Measurements from ENCODE around the gene ANXA6. TPM values are rescaled to one million over a fixed set of nuclear protein-coding genes. Genes with fewer than 3 reads are reported as not detected.

The ANXA6 gene
- total RNA-seq, 4 donors from 2014 or later, result 8.6 to 80.3 (median 24.9) TPM

GRCh38 chr5:151164687-151165392, 7.3 kb upstream of the ANXA6 start:
- Histone ChIP-seq H3K4me3 (no peak overlapping the region), H3K27me3 (no peaks in the 10 kb centered on the region), H3K9me3 (no peaks in the 10 kb centered on the region), H3K36me3 (no peaks in the 10 kb centered on the region), H3K4me1 (peaks cover 0 to 17% (median 8%) of the 10 kb centered on the region in 3 donors), H3K27ac (no peak overlapping the region)
- DNase-seq, result no peak
- TF ChIP-seq POLR2A (IDR thresholded peaks at IDR 0.05), result no peak
- peak; percentile 84 to 89 (median 88) for TF ChIP-seq CTCF (IDR thresholded peaks at IDR 0.05)
- 27 to 29% methylated on average over 8 of the region's 8 CpGs for WGBS, 2 donors
- intact Hi-C loops (cut with DNase I), result no loop called here

GRCh38 chr5:151162776-151163175, 5.2 kb upstream of the ANXA6 start:
- peaks cover 0 to 7% (median 0%) of the 10 kb centered on the region in 4 donors for H3K27me3 ChIP-seq
- peaks cover 0 to 28% (median 13%) of the 10 kb centered on the region in 3 donors for H3K4me1 ChIP-seq
- no peak for TF ChIP-seq CTCF (IDR thresholded peaks at IDR 0.05)
- TF ChIP-seq POLR2A (IDR thresholded peaks at IDR 0.05), result no peak
- no peak overlapping the region for H3K4me3 ChIP-seq
- H3K27ac ChIP-seq, result no peak overlapping the region
- DNase-seq, result no peak
- 52 to 69% methylated on average over 1 of the region's 1 CpG for WGBS, 2 donors
- no peaks in the 10 kb centered on the region for H3K9me3 ChIP-seq
- no peaks in the 10 kb centered on the region for H3K36me3 ChIP-seq
- intact Hi-C loops (cut with DNase I), result no loop called here

GRCh38 chr5:151159649-151160373, 2.2 kb upstream of the ANXA6 start:
- intact Hi-C loops (cut with DNase I), result loop anchor here (5.0 kb wide), 1 partner anchor 38 kb away; no protein-coding TSS in a partner anchor
- WGBS, 2 donors, result 74 to 76% methylated on average over 9 of the region's 9 CpGs
- peaks cover 14 to 53% (median 19%) of the 10 kb centered on the region in 3 donors for H3K4me1 ChIP-seq
- TF ChIP-seq POLR2A (IDR thresholded peaks at IDR 0.05) (no peak), CTCF (IDR thresholded peaks at IDR 0.05) (no peak)
- no peak for DNase-seq
- no peak overlapping the region for H3K27ac ChIP-seq
- H3K36me3 ChIP-seq, result no peaks in the 10 kb centered on the region
- H3K4me3 ChIP-seq, result no peak overlapping the region
- no peaks in the 10 kb centered on the region for H3K9me3 ChIP-seq
- H3K27me3 ChIP-seq, result peaks cover 0 to 17% (median 0%) of the 10 kb centered on the region in 4 donors

- Histone ChIP-seq H3K9me3 (no peaks in the 10 kb centered on the region), H3K4me3 (peak overlapping the region; percentile 49 to 85 (median 69)), H3K4me1 (peaks cover 16 to 64% (median 23%) of the 10 kb centered on the region in 3 donors)
Observed at GRCh38 chr5:151158287-151158661, 695 bp upstream of the ANXA6 start.

More at GRCh38 chr5:151158287-151158661, 695 bp upstream of the ANXA6 start:
- WGBS, 2 donors, result 20 to 26% methylated on average over 6 of the region's 6 CpGs
- TF ChIP-seq CTCF (IDR thresholded peaks at IDR 0.05) (no peak), POLR2A (IDR thresholded peaks at IDR 0.05) (no peak)
- Histone ChIP-seq H3K27ac (peak overlapping the region; percentile 79 to 94 (median 88)), H3K36me3 (no peaks in the 10 kb centered on the region), H3K27me3 (peaks cover 0 to 17% (median 0%) of the 10 kb centered on the region in 4 donors)
- DNase-seq, result no peak
- intact Hi-C loops (cut with DNase I), result loop anchor here (5.0 kb wide), 1 partner anchor 36 kb away; no protein-coding TSS in a partner anchor

Measured in esophagus squamous epithelium (tissue), 5 donors.